ENCODE measurements around the gene GRIN2A.

GRCh38 chr16:9849697-9850245 is 332.5 kb downstream of the GRIN2A start:
- TF ChIP-seq CTCF (conservative IDR thresholded peaks at IDR 0.05) (no peak), ZFX (IDR thresholded peaks at IDR 0.05) (no peak)

All from C4-2B (cell line).